Neural progenitor cell (in vitro differentiated cells): ENCODE data around the gene WSCD2.

ENCODE experiments used
- CTCF ChIP-seq: fragments of 200-600 bp; sonication (generic); IDR thresholded peaks from 2 replicates; pipeline ENCODE4 v1.5.1; 2017; ENCODE audit warnings: antibody characterized with exemption, mild to moderate bottlenecking
- EZH2 ChIP-seq: fragments of 200-600 bp; sonication (generic); IDR thresholded peaks from 2 replicates; pipeline ENCODE4 v1.6.1; 2017; ENCODE audit warnings: antibody characterized with exemption, mild to moderate bottlenecking, moderate library complexity

DNA sequence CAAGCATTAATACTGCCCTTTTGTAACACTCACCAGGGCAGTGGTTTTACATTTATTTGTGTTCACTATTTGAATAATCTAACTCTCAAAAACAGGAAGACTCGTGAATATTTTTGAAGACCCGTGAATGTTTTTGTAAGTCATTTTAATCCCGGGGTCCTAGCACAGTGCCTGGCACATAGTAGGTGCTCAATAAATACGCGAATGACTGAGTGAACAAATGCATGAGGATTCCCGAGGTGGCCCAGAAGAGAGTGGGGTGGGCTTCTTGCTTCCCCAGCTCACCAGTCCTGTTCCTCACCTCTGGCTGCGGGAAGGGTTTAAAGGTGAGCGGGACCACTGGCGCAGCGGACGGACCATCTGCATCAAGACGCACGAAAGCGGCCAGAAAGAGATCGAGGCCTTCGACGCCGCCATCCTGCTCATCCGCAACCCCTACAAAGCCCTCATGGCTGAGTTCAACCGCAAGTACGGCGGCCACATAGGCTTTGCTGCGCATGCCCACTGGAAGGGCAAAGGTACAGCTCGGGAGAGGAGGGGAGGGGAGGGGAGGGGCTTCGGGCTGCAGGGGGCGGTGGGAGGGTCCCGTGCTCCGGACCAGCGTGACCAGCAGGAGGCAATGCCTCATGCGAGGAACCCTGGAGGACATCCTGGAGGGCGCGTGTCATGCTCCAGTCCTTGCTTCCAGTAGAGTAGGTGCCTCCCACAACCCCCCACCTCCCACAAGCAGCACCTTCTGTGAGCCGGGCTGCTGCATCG lies 111.1 kb downstream of the WSCD2 start:
- TF ChIP-seq CTCF: no peak
- no peak for TF ChIP-seq EZH2
